ENCODE results near the gene PASD1.

The PASD1 gene

GRCh38 chrX:151517421-151517820 lies 46.1 kb upstream of the PASD1 start:
- no peak overlapping the region for H3K4me2 ChIP-seq (ENCODE audit: insufficient read depth, low read length)

GRCh38 chrX:151523351-151523750 lies 40.1 kb upstream of the PASD1 start:
- no peak overlapping the region for H3K4me2 ChIP-seq (ENCODE audit: insufficient read depth, low read length)
- no peaks in the 10 kb centered on the region for H4K20me1 ChIP-seq (ENCODE audit: insufficient read depth, low read length)
- H3K4me1 ChIP-seq (ENCODE audit: insufficient read depth, low read length) = no peaks in the 10 kb centered on the region
- ATAC-seq (ENCODE audit: insufficient read depth, low read depth) (no peak), DNase-seq (no peak)
- H2AFZ ChIP-seq (ENCODE audit: low read depth, low read length) = no peak overlapping the region
- no peaks in the 10 kb centered on the region for H3K9me3 ChIP-seq (ENCODE audit: insufficient read depth, low read length, severe bottlenecking)
- no peak overlapping the region for H3K4me3 ChIP-seq (ENCODE audit: low read depth in 1 of 2, low read length in 2 of 2)
- H3K27me3 ChIP-seq (ENCODE audit: insufficient read depth, low read length, poor library complexity) = no peaks in the 10 kb centered on the region
- TF ChIP-seq EZH2 (IDR thresholded peaks at IDR 0.05; ENCODE audit: borderline replicate concordance, low read depth, low read length, severe bottlenecking) = no peak
- TF ChIP-seq CTCF (IDR thresholded peaks at IDR 0.05; ENCODE audit: borderline replicate concordance, extremely low read depth, low read length, poor library complexity, severe bottlenecking) = no peak
- H3K36me3 ChIP-seq (ENCODE audit: insufficient read depth, low read length) = no peaks in the 10 kb centered on the region
- H3K79me2 ChIP-seq (ENCODE audit: insufficient read depth, low read length) = no peaks in the 10 kb centered on the region
- H3K27ac ChIP-seq (ENCODE audit: low read length) = no peak overlapping the region
- no peak overlapping the region for H3K9ac ChIP-seq (ENCODE audit: low read depth, low read length)

More at GRCh38 chrX:151517421-151517820, 46.1 kb upstream of the PASD1 start:
- no peak for DNase-seq
- Histone ChIP-seq H3K36me3 (ENCODE audit: insufficient read depth, low read length) (no peaks in the 10 kb centered on the region), H3K4me1 (ENCODE audit: insufficient read depth, low read length) (no peaks in the 10 kb centered on the region), H3K9me3 (ENCODE audit: insufficient read depth, low read length, severe bottlenecking) (no peaks in the 10 kb centered on the region), H3K9ac (ENCODE audit: low read depth, low read length) (no peak overlapping the region), H3K4me3 (ENCODE audit: low read depth in 1 of 2, low read length in 2 of 2) (no peak overlapping the region), H4K20me1 (ENCODE audit: insufficient read depth, low read length) (no peaks in the 10 kb centered on the region), H3K27me3 (ENCODE audit: insufficient read depth, low read length, poor library complexity) (no peaks in the 10 kb centered on the region), H2AFZ (ENCODE audit: low read depth, low read length) (no peak overlapping the region), H3K27ac (ENCODE audit: low read length) (no peak overlapping the region), H3K79me2 (ENCODE audit: insufficient read depth, low read length) (no peaks in the 10 kb centered on the region)
- no peak for ATAC-seq (ENCODE audit: insufficient read depth, low read depth)
- TF ChIP-seq EZH2 (IDR thresholded peaks at IDR 0.05; ENCODE audit: borderline replicate concordance, low read depth, low read length, severe bottlenecking) (no peak), CTCF (IDR thresholded peaks at IDR 0.05; ENCODE audit: borderline replicate concordance, extremely low read depth, low read length, poor library complexity, severe bottlenecking) (no peak)

GRCh38 chrX:151536571-151536970 lies 26.9 kb upstream of the PASD1 start:
- H3K79me2 ChIP-seq (ENCODE audit: insufficient read depth, low read length) = no peaks in the 10 kb centered on the region
- no peaks in the 10 kb centered on the region for H4K20me1 ChIP-seq (ENCODE audit: insufficient read depth, low read length)
- TF ChIP-seq CTCF (IDR thresholded peaks at IDR 0.05; ENCODE audit: borderline replicate concordance, extremely low read depth, low read length, poor library complexity, severe bottlenecking) = no peak
- TF ChIP-seq EZH2 (IDR thresholded peaks at IDR 0.05; ENCODE audit: borderline replicate concordance, low read depth, low read length, severe bottlenecking) = no peak
- DNase-seq (no peak), ATAC-seq (ENCODE audit: insufficient read depth, low read depth) (no peak)
- no peaks in the 10 kb centered on the region for H3K4me1 ChIP-seq (ENCODE audit: insufficient read depth, low read length)
- H3K4me3 ChIP-seq (ENCODE audit: low read depth in 1 of 2, low read length in 2 of 2) = no peak overlapping the region
- H3K27me3 ChIP-seq (ENCODE audit: insufficient read depth, low read length, poor library complexity) = no peaks in the 10 kb centered on the region
- H3K9ac ChIP-seq (ENCODE audit: low read depth, low read length) = no peak overlapping the region
- no peaks in the 10 kb centered on the region for H3K36me3 ChIP-seq (ENCODE audit: insufficient read depth, low read length)
- no peak overlapping the region for H3K4me2 ChIP-seq (ENCODE audit: insufficient read depth, low read length)
- no peaks in the 10 kb centered on the region for H3K9me3 ChIP-seq (ENCODE audit: insufficient read depth, low read length, severe bottlenecking)
- no peak overlapping the region for H3K27ac ChIP-seq (ENCODE audit: low read length)
- H2AFZ ChIP-seq (ENCODE audit: low read depth, low read length) = no peak overlapping the region

- Histone ChIP-seq H3K27ac (ENCODE audit: low read length) (no peak overlapping the region), H3K9ac (ENCODE audit: low read depth, low read length) (no peak overlapping the region), H3K27me3 (ENCODE audit: insufficient read depth, low read length, poor library complexity) (no peaks in the 10 kb centered on the region), H3K9me3 (ENCODE audit: insufficient read depth, low read length, severe bottlenecking) (no peaks in the 10 kb centered on the region), H3K79me2 (ENCODE audit: insufficient read depth, low read length) (no peaks in the 10 kb centered on the region), H3K4me2 (ENCODE audit: insufficient read depth, low read length) (no peak overlapping the region), H4K20me1 (ENCODE audit: insufficient read depth, low read length) (no peaks in the 10 kb centered on the region), H3K4me3 (ENCODE audit: low read depth in 1 of 2, low read length in 2 of 2) (no peak overlapping the region), H3K4me1 (ENCODE audit: insufficient read depth, low read length) (no peaks in the 10 kb centered on the region), H3K36me3 (ENCODE audit: insufficient read depth, low read length) (no peaks in the 10 kb centered on the region), H2AFZ (ENCODE audit: low read depth, low read length) (no peak overlapping the region)
- DNase-seq (no peak), ATAC-seq (ENCODE audit: insufficient read depth, low read depth) (no peak)
- TF ChIP-seq EZH2 (IDR thresholded peaks at IDR 0.05; ENCODE audit: borderline replicate concordance, low read depth, low read length, severe bottlenecking) (no peak), CTCF (IDR thresholded peaks at IDR 0.05; ENCODE audit: borderline replicate concordance, extremely low read depth, low read length, poor library complexity, severe bottlenecking) (no peak)
Measured at GRCh38 chrX:151537572-151537971, 25.9 kb upstream of the PASD1 start.
